ENCODE measurements around the gene CHMP2B. TPM values are rescaled to one million over a fixed set of nuclear protein-coding genes. Genes with fewer than 3 reads are reported as not detected.

CHMP2B gene
- total RNA-seq, 4 donors from 2014 or later: 30.3 to 37.0 (median 36.6) TPM

GRCh38 chr3:87209111-87209510, 18.0 kb upstream of the CHMP2B start:
- H3K4me3 ChIP-seq (ENCODE audit: low read depth, poor library complexity, severe bottlenecking): no peak overlapping the region
- intact Hi-C loops (cut with DNase I; ENCODE audit: low total_unique reads): no loop called here
- WGBS, 2 donors: 11 to 18% methylated on average over 2 of the region's 2 CpGs
- DNase-seq (ENCODE audit: low spot score in 2 of 2): no peak
- TF ChIP-seq CTCF (IDR thresholded peaks at IDR 0.05) (no peak), POLR2A (IDR thresholded peaks at IDR 0.05) (no peak)

- TF ChIP-seq CTCF (IDR thresholded peaks at IDR 0.05) (no peak), POLR2A (IDR thresholded peaks at IDR 0.05) (no peak)
- no peak for DNase-seq (ENCODE audit: low spot score in 2 of 2)
- no peak overlapping the region for H3K4me3 ChIP-seq (ENCODE audit: low read depth, poor library complexity, severe bottlenecking)
- WGBS, 2 donors: 86 to 96% methylated on average over 1 of the region's 1 CpG
- intact Hi-C loops (cut with DNase I; ENCODE audit: low total_unique reads): no loop called here
Observed at GRCh38 chr3:87218560-87218959, 8.5 kb upstream of the CHMP2B start.

GRCh38 chr3:87219611-87220010, 7.5 kb upstream of the CHMP2B start:
- WGBS, 2 donors: 88 to 89% methylated on average over 2 of the region's 2 CpGs
- no peak overlapping the region for H3K4me3 ChIP-seq (ENCODE audit: low read depth, poor library complexity, severe bottlenecking)
- TF ChIP-seq POLR2A (IDR thresholded peaks at IDR 0.05) (no peak), CTCF (IDR thresholded peaks at IDR 0.05) (no peak)
- intact Hi-C loops (cut with DNase I; ENCODE audit: low total_unique reads): no loop called here
- DNase-seq (ENCODE audit: low spot score in 2 of 2): no peak

- WGBS, 2 donors: 42 to 43% methylated on average over 5 of the region's 5 CpGs
- H3K4me3 ChIP-seq (ENCODE audit: low read depth, poor library complexity, severe bottlenecking): no peak overlapping the region
- no peak for DNase-seq (ENCODE audit: low spot score in 2 of 2)
Observed at GRCh38 chr3:87225659-87226058, 1.4 kb upstream of the CHMP2B start.

GRCh38 chr3:87227835-87228144, 681 bp downstream of the CHMP2B start:
- DNase-seq (ENCODE audit: low spot score in 2 of 2): no peak
- intact Hi-C loops (cut with DNase I; ENCODE audit: low total_unique reads): no loop called here
- TF ChIP-seq CTCF (IDR thresholded peaks at IDR 0.05) (no peak), POLR2A (IDR thresholded peaks at IDR 0.05) (no peak)
- 0 to 2% methylated on average over 3 of the region's 3 CpGs for WGBS, 2 donors
- peak overlapping the region; percentile 97 for H3K4me3 ChIP-seq (ENCODE audit: low read depth, poor library complexity, severe bottlenecking)

More at GRCh38 chr3:87225659-87226058, 1.4 kb upstream of the CHMP2B start:
- intact Hi-C loops (cut with DNase I; ENCODE audit: low total_unique reads): no loop called here
- no peak for TF ChIP-seq CTCF (IDR thresholded peaks at IDR 0.05)

- TF ChIP-seq POLR2A (IDR thresholded peaks at IDR 0.05): no peak
- no peak for TF ChIP-seq CTCF (IDR thresholded peaks at IDR 0.05)
- no peak overlapping the region for H3K4me3 ChIP-seq (ENCODE audit: low read depth, poor library complexity, severe bottlenecking)
- intact Hi-C loops (cut with DNase I; ENCODE audit: low total_unique reads): no loop called here
- no peak for DNase-seq (ENCODE audit: low spot score in 2 of 2)
- 23 to 28% methylated on average over 1 of the region's 1 CpG for WGBS, 2 donors
Observed at GRCh38 chr3:87228316-87228715, 1.2 kb downstream of the CHMP2B start.
